Measurements from ENCODE around the gene WDR7. TPM values are rescaled to one million over a fixed set of nuclear protein-coding genes. Genes with fewer than 3 reads are reported as not detected.

WDR7 gene
- total and polyA plus RNA-seq, 2 experiments from 2014 or later: 7.0 to 14.8 TPM

DNA sequence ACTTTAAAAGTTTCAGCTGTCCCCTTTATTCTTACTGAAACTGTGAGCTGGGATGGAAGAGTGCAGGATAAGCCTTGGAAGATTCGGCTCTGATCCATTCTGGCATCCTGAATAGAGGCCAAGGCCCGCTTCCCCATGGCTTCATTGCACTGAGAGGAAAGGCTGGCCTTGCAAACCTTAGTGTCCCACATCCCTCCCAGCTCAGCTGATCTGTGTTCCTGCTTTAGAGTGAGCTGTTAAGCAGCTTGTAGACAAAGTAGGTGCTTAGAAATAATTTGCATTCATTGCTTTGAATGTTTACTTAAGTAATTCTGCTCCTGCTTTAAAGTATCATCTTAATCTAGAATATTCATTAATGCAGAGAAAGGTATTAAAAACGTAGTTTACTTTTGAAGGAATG, 326.1 kb downstream of the WDR7 start:
- H3K27ac ChIP-seq (ENCODE audit: low read depth): no peak overlapping the region
- no peak overlapping the region for H3K4me2 ChIP-seq
- TF ChIP-seq REST (IDR thresholded peaks at IDR 0.05; ENCODE audit: unreplicated experiment) (no peak), CREB1 (CRISPR knock-in tag; IDR thresholded peaks at IDR 0.05; ENCODE audit: low read depth) (no peak), STAT1 (IDR thresholded peaks at IDR 0.05; ENCODE audit: unreplicated experiment) (no peak), EZH2phosphoT487 (IDR thresholded peaks at IDR 0.05; ENCODE audit: unreplicated experiment) (no peak), NANOG (IDR thresholded peaks at IDR 0.05; ENCODE audit: borderline replicate concordance) (no peak)
- TF ChIP-seq, protein P1, sequence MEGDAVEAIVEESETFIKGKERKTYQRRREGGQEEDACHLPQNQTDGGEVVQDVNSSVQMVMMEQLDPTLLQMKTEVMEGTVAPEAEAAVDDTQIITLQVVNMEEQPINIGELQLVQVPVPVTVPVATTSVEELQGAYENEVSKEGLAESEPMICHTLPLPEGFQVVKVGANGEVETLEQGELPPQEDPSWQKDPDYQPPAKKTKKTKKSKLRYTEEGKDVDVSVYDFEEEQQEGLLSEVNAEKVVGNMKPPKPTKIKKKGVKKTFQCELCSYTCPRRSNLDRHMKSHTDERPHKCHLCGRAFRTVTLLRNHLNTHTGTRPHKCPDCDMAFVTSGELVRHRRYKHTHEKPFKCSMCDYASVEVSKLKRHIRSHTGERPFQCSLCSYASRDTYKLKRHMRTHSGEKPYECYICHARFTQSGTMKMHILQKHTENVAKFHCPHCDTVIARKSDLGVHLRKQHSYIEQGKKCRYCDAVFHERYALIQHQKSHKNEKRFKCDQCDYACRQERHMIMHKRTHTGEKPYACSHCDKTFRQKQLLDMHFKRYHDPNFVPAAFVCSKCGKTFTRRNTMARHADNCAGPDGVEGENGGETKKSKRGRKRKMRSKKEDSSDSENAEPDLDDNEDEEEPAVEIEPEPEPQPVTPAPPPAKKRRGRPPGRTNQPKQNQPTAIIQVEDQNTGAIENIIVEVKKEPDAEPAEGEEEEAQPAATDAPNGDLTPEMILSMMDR (conservative IDR thresholded peaks at IDR 0.05; ENCODE audit: low read depth in 2 of 2): no peak
- no peaks in the 10 kb centered on the region for H3K27me3 ChIP-seq (ENCODE audit: insufficient read depth)
- H4K20me1 ChIP-seq (replicated peaks; ENCODE audit: insufficient read depth): no peaks in the 10 kb centered on the region
- Mint-ChIP-seq H3K9me3 (no peaks in the 10 kb centered on the region), H3K36me3 (ENCODE audit: low read depth) (no peaks in the 10 kb centered on the region), H3K27me3 (ENCODE audit: insufficient read depth, low read depth, poor library complexity) (no peaks in the 10 kb centered on the region), H3K4me3 (no peak overlapping the region), H3K4me1 (peaks cover 4% of the 10 kb centered on the region), H3K27ac (no peak overlapping the region)
- DNase-seq (ENCODE audit: low spot score) (no peak), ATAC-seq (peak; percentile 53)
- H3F3A ChIP-seq (replicated peaks; ENCODE audit: low read depth): no peaks in the 10 kb centered on the region
- H3K36me3 ChIP-seq (ENCODE audit: insufficient read depth): no peaks in the 10 kb centered on the region
- H3K9me2 ChIP-seq (ENCODE audit: insufficient read depth): no peaks in the 10 kb centered on the region
- no peaks in the 10 kb centered on the region for H3K79me2 ChIP-seq (replicated peaks; ENCODE audit: insufficient read depth)
- no peak overlapping the region for H3K4me3 ChIP-seq
- no peaks in the 10 kb centered on the region for H3K4me1 ChIP-seq (ENCODE audit: insufficient read depth)
- no peak overlapping the region for H2AFZ ChIP-seq

DNA sequence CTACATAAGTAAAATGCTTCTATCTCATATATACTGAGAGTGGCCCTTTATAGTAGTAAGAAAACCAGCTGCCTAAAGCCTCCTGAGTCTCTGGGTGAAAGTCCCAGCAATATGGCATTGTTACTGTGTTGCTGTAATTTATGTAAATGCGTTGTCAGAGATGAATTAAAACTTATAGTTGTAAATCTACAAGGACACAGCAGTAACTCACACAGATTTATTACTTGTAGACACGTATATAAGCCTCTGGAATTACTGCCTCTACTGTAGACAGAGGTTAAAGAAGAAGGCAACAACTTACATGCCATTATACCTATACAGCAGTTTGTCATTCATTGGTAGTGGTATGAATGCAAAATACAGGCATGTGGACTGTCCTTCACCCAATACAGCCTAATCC, 326.6 kb downstream of the WDR7 start:
- H3K27me3 Mint-ChIP-seq (ENCODE audit: insufficient read depth, low read depth, poor library complexity): no peaks in the 10 kb centered on the region
- no peaks in the 10 kb centered on the region for H3K36me3 Mint-ChIP-seq (ENCODE audit: low read depth)
- DNase-seq (ENCODE audit: low spot score) (no peak), ATAC-seq (no peak)
- H3K4me2 ChIP-seq: no peak overlapping the region
- H3K4me1 ChIP-seq (ENCODE audit: insufficient read depth): no peaks in the 10 kb centered on the region
- H3K9me2 ChIP-seq (ENCODE audit: insufficient read depth): no peaks in the 10 kb centered on the region
- no peak overlapping the region for H2AFZ ChIP-seq
- no peaks in the 10 kb centered on the region for H3F3A ChIP-seq (replicated peaks; ENCODE audit: low read depth)
- H3K4me3 ChIP-seq: no peak overlapping the region
- H3K9me3 Mint-ChIP-seq: no peaks in the 10 kb centered on the region
- no peaks in the 10 kb centered on the region for H3K79me2 ChIP-seq (replicated peaks; ENCODE audit: insufficient read depth)
- H3K4me1 Mint-ChIP-seq: peaks cover 8% of the 10 kb centered on the region
- no peak overlapping the region for H3K4me3 Mint-ChIP-seq
- no peaks in the 10 kb centered on the region for H4K20me1 ChIP-seq (replicated peaks; ENCODE audit: insufficient read depth)
- H3K27me3 ChIP-seq (ENCODE audit: insufficient read depth): no peaks in the 10 kb centered on the region
- no peak overlapping the region for H3K27ac Mint-ChIP-seq
- no peaks in the 10 kb centered on the region for H3K36me3 ChIP-seq (ENCODE audit: insufficient read depth)
- no peak overlapping the region for H3K27ac ChIP-seq (ENCODE audit: low read depth)
- TF ChIP-seq, protein P2, sequence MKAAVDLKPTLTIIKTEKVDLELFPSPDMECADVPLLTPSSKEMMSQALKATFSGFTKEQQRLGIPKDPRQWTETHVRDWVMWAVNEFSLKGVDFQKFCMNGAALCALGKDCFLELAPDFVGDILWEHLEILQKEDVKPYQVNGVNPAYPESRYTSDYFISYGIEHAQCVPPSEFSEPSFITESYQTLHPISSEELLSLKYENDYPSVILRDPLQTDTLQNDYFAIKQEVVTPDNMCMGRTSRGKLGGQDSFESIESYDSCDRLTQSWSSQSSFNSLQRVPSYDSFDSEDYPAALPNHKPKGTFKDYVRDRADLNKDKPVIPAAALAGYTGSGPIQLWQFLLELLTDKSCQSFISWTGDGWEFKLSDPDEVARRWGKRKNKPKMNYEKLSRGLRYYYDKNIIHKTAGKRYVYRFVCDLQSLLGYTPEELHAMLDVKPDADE (IDR thresholded peaks at IDR 0.05): no peak
- no peak for TF ChIP-seq STAT1 (IDR thresholded peaks at IDR 0.05; ENCODE audit: unreplicated experiment)
- TF ChIP-seq JUNB (IDR thresholded peaks at IDR 0.05; ENCODE audit: unreplicated experiment): no peak
- no peak for TF ChIP-seq NANOG (IDR thresholded peaks at IDR 0.05; ENCODE audit: borderline replicate concordance)
- TF ChIP-seq POLR2AphosphoS5 (IDR thresholded peaks at IDR 0.05; ENCODE audit: low read depth): no peak
- no peak for TF ChIP-seq ZNF331 (CRISPR knock-in tag; IDR thresholded peaks at IDR 0.05; ENCODE audit: low read depth)
- TF ChIP-seq CREB1 (CRISPR knock-in tag; IDR thresholded peaks at IDR 0.05; ENCODE audit: low read depth): no peak
